ENCODE measurements around the gene FLVCR2.
A peak's percentile ranks its signal among the peaks of the same experiment; 100 is the strongest.

FLVCR2 gene

DNA sequence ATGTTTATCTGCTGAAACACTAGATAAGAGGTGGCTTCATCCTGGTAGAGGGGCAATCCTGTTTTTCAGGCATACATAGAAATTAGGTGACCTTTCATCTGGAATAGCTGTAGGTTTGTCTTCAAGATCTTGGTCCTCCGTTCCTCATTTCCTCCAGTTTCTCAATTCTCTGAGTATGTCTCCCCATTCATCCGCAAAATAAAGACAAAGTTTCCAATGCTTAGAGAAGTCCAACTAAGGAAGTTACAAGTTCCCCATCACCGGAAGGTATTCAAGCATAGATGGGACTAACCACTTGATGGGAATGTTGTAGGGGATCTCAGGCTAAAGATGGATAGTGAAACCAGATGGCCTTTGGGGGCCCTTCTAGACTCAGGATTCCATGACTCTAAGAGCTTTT is 48.0 kb downstream of the FLVCR2 start:
- intact Hi-C loops (cut with DNase I): no loop called here
- DNase-seq: no peak

DNA sequence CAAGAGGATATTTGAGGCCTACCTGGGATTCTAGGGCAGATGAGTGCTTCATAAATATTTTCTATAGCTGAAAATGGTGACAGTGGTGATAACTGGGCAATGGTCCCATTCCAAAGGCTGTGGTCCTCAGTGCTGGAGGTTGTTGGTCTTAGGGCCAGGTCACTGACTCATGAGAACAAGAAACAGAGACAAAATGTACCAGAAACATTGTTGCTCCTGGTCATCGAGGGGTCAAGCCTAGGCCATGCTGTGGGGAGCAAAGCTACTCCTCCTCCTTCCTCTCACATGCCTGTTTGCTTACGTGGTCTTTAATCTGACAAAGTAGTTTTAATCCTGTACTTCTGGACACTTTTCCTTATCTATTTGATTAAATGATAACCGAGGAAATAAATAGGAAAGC is 48.4 kb downstream of the FLVCR2 start:
- intact Hi-C loops (cut with DNase I): no loop called here
- DNase-seq: no peak

DNA sequence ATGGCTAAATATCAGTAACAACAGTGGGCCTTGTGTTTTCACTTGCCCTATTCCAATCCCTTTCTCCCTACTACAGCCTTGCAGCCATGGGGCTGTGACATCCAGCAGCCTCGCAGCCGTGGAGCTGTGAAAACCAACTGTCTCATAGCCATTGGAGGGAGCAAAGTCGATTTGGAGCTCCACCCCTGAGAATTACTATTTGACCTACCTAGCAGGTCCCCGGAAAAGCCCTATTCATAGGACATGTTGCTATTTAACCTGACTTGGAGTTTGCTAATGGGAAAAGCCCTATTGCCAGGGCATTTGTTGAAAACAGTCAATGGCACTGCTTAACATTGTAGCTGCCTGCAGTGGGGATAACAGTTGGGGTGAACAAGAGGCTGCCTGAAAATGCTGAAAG is 49.0 kb downstream of the FLVCR2 start:
- intact Hi-C loops (cut with DNase I): no loop called here

DNA sequence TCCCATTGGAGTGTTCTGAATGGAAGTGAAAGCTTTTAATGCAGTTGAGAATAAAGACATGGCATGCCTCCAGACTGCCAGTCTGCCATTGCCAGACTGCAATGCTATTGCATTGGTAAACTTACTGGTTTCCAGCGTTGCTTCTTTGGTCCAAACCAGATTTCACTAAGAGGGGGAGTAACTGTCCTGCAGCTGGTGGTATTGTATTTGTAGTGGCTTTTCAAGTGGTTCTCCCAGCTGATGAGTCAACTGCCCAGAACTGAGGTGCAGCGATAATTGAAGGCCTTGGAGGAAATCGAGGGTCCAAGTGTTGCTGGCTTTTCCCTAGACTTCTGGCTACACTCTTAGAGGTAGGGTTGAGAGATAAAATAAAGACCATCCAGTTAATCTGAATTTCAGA is 50.4 kb downstream of the FLVCR2 start:
- no peak for DNase-seq
- intact Hi-C loops (cut with DNase I): no loop called here

More for the DNA sequence above, 49.0 kb downstream of the FLVCR2 start:
- no peak for DNase-seq

DNA sequence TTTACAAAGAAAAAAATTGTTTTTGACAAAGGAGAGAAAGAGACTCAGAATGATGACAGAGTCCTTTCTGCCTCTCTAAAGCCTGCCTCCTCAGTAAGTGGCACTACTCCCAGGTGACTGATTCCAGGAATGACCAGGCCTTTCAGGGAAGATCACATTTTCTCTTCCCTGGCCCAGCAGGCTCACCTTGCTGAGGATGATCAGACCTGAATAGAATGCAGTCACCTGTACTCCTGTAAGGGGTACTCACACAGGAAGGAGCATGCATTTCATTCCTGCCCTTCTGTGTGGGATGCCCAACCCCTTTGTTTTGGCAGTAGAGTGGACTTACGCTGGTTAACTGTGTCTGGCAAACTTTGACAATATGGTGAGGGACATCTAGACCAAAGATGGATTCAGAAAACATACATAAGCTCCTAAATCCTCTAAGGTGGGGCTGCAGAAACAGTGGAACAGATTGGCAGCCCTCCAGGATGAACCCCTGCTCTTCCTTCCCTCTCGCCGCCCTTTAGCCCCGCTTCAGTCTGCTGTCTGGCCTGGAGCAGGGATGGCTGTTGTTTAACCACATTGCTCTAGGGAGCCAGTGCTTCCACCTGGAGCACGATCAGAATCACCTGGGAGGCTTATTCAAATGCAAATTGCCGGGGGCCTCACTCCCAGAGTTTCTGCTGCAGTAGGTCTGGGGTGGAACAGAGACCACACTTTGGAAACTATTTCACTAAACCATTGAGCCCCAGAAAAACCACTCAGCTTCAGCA is 52.5 kb downstream of the FLVCR2 start:
- intact Hi-C loops (cut with DNase I): no loop called here
- DNase-seq: no peak

DNA sequence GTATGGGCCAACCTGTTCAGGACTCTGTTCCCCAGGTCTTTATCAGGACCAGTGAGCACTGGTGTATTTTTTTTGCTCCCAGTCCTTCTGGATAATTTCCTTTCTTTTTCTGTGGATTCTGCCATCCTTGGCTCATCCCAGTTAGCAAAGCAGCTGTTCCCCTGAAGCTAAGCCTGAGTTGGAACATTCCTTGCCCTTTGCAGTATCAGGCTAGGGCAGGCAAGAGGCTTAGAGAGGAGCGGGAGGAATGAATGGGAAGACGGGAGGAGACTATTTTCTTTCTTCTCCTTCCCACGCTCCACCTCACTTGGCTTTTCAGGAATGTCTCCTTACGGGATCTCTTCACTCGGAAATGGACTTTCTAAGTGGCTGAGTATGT is 53.0 kb downstream of the FLVCR2 start:
- intact Hi-C loops (cut with DNase I): no loop called here
- no peak for DNase-seq

DNA sequence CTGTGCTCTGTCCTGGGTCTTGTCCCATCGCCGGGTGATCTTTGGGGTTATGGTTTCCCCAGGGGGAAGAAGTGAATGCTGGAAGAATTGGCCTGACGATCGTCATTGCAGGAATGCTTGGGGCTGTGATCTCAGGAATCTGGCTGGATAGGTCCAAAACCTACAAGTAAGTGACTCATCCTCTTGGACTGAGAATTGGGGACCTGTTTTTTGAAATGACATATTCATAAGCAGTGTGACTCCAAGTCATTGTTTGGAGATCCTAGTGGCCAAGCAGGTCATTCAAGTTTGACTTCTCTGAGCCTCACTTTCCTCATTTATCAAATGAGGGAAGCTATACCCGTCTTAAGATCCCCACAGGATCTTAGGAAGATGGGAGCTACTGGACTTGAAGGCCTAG is 56.4 kb downstream of the FLVCR2 start:
- DNase-seq: no peak
- intact Hi-C loops (cut with DNase I): no loop called here

DNA sequence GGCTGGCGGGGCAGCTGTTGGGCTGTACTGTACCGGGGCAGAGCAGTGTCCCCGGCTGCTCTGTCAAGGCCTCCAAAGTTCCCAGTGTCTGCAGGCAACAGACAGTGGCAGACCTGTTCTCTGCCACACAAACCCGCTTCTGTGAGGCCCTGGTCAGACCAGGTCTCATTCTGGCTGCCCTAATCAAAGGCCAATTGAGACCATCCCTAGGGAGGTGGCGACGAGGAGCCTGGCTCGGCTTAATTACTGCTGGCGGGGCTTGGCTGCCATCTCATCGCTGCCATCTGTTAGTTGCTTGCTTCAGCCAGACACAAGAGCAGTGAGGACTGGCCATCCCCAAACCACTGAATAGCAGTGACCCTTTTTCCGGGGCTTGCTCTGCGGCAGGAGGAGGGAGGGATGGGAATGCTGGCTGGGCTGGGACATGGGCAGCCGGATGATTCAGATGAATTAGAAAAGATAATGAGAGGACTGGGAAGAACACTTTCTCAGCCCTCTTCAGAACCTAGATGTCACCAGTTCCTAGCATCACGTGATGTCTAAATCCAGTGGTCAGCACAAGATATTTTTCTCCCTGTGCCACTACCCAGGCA is 57.8 kb downstream of the FLVCR2 start:
- intact Hi-C loops (cut with DNase I): no loop called here
- peak in 9 of 10 donors; percentile 4 to 91 (median 32) for DNase-seq

DNA sequence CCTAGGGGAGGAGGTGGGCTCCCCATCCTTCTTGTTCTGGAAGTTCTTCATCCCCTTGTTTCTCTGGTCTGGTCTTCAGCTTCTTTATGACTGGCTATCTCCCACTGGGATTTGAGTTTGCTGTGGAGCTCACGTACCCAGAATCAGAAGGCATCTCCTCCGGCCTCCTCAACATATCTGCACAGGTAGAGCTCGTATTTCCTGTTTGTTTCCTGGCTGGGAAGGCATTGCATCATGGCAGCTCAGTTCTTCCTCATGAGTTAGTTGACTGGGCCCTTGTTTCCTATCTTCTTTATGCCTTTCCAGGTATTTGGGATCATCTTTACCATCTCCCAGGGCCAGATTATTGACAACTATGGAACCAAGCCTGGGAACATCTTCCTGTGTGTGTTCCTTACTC is 62.5 kb downstream of the FLVCR2 start:
- intact Hi-C loops (cut with DNase I): no loop called here
- DNase-seq: no peak

DNA sequence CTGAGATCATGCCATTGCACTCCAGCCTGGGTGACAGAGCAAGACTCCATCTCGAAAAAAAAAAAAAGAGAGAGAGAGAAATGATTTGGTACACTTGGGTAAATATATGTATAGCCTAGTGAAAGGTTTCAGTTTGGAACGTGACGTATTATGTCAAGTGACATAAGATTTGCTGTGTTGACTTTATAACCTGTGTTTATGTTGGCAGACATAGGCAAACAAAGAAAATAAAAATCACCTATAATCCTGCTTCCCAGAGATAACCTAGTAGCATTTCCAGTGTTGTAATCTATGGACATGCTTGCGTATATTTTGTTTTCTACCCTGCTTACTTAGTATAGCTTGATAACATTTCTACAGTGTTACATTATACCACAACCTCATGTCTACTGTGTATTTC is 65.6 kb downstream of the FLVCR2 start:
- intact Hi-C loops (cut with DNase I): no loop called here
- no peak for DNase-seq

DNA sequence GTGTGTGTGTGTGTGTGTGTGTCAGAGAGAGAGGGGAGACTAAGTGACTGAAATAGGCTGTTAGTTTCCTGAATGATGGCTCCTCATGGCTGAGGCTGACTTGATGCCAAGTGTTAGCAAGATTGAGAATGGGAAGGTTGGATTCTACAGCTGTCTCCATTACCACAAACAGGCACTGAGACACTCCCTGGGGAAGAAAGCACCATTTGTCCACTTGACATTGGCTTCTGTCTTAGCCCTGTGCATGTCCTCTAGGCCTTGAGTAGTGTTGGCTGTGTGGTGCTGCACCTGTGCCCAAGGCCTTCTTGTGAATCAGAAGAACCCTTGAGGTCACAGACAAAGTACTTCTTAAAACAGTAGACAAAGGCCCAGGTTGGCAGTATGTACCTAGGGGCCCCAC is 66.6 kb downstream of the FLVCR2 start:
- intact Hi-C loops (cut with DNase I): no loop called here
- DNase-seq: no peak

DNA sequence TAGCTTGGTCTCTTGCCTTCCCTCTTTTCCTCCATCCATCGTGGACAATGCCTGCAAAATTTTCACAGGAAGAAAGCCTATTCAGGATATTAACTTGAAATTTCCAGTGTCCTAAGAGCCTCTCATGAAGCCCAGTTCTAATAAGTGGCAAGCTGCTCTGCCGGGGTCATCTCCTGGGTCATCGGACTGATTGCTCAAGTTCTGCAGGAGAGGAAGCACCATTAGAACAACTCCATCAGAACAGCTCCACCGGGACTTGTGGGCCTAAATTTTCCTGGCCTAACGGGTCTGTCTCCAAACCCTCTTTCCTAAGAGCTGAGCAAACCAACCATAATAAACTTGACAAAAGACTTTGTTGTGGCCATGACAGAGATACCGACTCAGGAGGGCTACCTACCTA is 68.3 kb downstream of the FLVCR2 start:
- DNase-seq: no peak
- intact Hi-C loops (cut with DNase I): no loop called here

DNA sequence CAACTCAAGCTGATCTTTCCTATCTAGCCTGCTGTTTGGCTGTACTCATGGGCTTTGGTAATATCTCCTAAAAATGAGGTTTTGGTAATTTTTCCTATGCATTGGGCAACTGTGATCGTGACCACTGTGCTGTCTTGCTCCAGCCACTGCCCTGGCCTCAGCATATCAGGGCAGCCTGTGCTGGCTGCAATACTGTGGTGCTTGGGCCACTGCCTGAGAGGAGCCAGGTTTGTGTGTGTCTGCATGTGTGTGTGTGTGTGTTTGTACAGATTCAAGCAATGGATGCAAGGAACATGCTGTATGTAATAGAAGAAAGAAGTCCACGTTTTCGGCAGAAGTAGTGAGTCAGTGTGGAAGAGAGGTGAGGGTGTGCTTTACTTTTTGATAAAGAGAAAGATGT is 69.2 kb downstream of the FLVCR2 start:
- DNase-seq: no peak

DNA sequence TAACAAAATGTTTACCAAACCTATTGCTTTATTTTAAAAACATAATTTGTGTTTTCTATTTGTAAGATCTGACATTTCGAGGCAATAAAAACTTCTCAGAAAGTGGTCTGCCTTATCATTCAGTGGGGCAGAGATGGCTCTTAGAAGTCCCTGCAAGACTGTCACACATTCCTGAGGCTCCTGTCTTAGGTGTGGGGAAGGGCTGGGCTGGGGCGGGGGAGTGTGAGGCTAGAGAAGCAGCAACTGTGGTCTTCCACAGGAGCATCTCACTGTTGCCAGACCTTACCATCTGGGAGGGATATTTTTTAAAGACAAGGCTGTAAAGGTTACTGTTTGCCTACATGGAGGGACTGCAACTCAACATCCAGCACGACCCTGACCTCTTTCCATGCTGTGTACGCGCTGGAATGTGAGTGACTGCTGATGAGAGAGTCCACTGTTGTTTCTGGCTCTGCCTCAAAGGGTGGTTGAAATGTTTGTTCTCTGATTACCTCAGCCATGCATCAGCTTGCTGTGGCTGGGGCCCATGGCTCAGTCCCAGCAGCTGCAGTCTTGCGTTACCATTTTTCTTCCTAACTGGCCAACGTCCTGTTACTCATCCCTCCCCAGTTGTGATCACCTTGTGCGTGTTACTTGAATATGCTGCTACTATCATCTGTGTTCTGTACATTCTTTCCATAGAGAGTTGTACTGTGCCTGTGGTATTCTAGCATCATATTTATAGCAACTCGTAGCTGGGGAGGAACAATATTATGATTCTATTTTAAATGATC is 69.8 kb downstream of the FLVCR2 start:
- intact Hi-C loops (cut with DNase I): no loop called here
- DNase-seq: peak in 3 of 10 donors; percentile 11 to 20 (median 15)

More for the DNA sequence above, 69.2 kb downstream of the FLVCR2 start:
- intact Hi-C loops (cut with DNase I): no loop called here

DNA sequence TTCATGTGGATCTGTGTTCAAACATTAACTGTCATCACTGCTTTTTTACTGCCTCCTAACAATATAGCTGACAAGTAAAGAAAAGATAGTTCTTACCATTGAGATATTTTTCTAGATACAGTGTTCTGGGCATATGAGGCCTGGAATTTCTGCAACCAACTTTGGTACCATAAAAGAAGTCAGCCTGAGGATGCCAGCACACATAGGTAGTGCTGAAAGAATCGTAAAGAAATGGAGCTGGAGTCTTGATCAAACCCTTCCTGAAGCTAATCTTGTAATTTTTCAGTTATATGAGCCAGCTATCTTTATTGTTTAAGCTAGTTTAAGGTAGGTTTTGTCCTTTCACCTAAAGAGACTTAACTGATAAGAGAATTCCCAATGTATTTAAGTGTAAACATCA is 70.9 kb downstream of the FLVCR2 start:
- DNase-seq: no peak
- intact Hi-C loops (cut with DNase I): no loop called here

DNA sequence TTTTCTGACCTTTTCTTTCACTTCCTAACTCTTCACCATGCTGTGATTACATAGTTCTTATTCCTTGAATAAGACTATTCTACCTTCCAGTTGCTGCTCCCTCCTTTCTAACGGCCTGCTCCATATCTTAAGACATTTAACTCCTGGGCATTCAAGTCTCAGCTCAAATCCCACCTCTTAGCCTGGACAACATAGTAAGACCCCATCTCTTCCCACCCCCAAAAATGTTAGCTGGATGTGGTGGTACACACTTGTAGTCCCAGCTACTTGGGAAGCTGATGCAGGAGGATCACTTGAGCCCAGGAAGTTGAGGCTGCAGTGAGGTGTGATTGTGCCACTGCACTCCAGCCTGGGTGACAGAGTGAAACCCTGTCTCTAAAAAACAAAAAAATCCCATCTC is 71.4 kb downstream of the FLVCR2 start:
- DNase-seq: no peak

DNA sequence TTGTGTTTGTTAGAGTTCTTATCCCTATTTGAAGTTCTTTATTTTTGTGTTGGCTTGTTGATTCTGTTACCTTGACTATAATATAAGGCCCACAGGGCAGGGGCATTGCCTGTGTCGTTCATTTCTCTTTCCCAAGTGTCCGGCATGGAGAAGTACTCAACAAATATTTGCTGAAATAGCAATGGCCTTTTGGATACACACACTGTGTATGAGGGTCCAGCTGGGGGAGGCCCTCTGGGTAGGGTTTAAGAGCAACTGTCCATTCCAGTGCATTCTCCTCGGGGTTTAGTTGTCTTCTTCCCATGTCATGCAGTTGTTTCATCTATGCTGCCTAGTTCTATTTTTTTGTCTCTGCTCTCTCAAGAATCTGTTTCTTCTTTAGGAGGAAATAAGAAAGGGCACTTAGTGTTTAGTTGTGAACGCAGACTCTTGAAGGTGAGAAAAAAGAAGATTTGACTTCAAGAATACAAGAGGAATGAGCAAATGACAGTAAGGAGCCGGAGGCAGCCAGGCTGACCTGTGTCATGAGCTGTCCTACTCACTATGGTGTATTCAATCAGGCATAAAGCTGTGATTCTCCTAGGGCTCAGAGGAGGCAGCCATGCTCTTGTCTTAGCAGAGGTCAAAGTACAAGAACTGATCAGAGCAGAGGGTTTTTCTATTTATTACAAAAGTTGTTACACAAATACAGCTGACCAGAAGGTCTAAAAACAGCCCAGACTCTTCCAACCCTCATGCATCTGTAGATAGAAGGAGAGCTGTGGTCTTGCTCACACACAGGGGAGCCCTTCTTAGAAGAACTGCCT is 72.0 kb downstream of the FLVCR2 start:
- DNase-seq: no peak
- intact Hi-C loops (cut with DNase I): no loop called here

More for the DNA sequence above, 71.4 kb downstream of the FLVCR2 start:
- intact Hi-C loops (cut with DNase I): no loop called here

DNA sequence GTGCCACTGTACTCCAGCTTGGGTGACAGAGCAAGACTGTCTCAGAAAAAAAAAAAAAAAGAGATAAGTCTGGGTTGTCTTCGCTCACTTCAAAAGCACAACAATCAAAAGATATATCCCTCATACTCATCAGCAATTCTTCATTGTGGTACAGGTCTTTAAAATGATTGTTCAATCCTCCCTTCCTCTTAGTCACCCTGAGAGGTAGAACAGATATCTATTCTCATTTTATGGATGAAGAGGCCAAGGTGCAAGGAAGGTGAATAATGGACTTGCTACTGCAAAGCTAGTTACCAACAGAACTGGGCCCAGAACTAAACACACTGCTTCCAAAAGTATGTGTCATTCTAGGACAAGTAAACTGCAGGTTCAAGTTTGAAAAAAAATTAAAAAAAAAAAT is 75.1 kb downstream of the FLVCR2 start:
- intact Hi-C loops (cut with DNase I): no loop called here

DNA sequence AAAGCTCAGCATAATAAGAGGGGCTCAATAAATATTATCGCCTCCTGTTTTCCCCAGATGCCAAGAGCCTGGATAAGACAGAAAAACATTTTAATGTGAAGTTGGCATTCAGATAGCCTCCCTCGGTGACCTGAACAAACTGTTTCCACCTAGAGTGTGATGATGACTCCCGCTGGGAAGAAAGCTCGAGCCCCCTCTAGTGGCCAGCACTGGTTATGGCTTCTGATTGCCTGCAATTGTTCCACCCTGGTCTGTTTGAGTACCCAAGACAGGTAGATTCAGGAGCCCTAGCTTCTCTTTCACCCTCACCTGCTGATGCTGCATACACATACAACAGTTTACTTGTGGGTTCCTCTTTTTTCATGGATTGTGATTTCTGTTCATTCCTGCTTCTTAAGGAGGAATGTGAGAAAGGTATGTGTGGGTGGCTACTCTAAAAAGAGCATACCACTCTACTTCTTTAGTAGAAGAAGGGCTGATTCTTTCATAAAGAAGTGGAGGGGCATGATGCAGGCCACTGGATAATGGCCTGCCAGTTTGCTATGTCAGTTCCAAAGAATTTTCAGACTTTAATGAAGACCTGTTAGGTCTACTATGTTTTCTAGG is 75.8 kb downstream of the FLVCR2 start:
- peak; percentile 55 to 96 (median 85) for DNase-seq
- intact Hi-C loops (cut with DNase I): loop anchor here (1.0 kb wide), 1 partner anchor 77 kb away; no protein-coding TSS in a partner anchor

More for the DNA sequence above, 75.1 kb downstream of the FLVCR2 start:
- DNase-seq: no peak

DNA sequence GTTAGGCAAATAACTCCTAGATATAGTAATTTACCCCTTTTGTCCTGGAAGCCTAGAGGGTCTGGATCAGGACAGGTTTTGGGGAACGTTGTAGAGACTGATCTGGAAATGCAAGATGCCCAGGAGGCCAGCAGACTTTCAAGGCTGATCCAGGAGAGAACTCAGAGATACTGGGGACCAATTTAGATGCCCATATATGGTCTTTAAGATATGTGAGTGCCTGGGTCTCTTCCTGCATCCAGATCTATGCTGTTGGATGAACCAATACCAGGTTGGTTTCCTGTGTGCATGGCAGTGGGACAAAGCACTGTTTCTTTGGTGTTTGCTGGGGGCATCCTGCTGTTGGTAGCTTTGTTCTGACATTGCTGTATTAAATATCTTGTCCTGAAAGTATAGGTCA is 76.8 kb downstream of the FLVCR2 start:
- no peak for DNase-seq
- intact Hi-C loops (cut with DNase I): no loop called here

Measured in posterior cingulate gyrus (tissue), 11 donors.